ENCODE data around the gene NHLH1.

GRCh38 chr1:160330119-160330518 is 36.8 kb upstream of the NHLH1 start:
- TF ChIP-seq, protein P1, sequence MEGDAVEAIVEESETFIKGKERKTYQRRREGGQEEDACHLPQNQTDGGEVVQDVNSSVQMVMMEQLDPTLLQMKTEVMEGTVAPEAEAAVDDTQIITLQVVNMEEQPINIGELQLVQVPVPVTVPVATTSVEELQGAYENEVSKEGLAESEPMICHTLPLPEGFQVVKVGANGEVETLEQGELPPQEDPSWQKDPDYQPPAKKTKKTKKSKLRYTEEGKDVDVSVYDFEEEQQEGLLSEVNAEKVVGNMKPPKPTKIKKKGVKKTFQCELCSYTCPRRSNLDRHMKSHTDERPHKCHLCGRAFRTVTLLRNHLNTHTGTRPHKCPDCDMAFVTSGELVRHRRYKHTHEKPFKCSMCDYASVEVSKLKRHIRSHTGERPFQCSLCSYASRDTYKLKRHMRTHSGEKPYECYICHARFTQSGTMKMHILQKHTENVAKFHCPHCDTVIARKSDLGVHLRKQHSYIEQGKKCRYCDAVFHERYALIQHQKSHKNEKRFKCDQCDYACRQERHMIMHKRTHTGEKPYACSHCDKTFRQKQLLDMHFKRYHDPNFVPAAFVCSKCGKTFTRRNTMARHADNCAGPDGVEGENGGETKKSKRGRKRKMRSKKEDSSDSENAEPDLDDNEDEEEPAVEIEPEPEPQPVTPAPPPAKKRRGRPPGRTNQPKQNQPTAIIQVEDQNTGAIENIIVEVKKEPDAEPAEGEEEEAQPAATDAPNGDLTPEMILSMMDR (IDR thresholded peaks at IDR 0.05; ENCODE audit: insufficient read depth, low read length) = no peak
- no peak for TF ChIP-seq POLR2AphosphoS5 (IDR thresholded peaks at IDR 0.05; ENCODE audit: low read depth)
- TF ChIP-seq, protein P2, sequence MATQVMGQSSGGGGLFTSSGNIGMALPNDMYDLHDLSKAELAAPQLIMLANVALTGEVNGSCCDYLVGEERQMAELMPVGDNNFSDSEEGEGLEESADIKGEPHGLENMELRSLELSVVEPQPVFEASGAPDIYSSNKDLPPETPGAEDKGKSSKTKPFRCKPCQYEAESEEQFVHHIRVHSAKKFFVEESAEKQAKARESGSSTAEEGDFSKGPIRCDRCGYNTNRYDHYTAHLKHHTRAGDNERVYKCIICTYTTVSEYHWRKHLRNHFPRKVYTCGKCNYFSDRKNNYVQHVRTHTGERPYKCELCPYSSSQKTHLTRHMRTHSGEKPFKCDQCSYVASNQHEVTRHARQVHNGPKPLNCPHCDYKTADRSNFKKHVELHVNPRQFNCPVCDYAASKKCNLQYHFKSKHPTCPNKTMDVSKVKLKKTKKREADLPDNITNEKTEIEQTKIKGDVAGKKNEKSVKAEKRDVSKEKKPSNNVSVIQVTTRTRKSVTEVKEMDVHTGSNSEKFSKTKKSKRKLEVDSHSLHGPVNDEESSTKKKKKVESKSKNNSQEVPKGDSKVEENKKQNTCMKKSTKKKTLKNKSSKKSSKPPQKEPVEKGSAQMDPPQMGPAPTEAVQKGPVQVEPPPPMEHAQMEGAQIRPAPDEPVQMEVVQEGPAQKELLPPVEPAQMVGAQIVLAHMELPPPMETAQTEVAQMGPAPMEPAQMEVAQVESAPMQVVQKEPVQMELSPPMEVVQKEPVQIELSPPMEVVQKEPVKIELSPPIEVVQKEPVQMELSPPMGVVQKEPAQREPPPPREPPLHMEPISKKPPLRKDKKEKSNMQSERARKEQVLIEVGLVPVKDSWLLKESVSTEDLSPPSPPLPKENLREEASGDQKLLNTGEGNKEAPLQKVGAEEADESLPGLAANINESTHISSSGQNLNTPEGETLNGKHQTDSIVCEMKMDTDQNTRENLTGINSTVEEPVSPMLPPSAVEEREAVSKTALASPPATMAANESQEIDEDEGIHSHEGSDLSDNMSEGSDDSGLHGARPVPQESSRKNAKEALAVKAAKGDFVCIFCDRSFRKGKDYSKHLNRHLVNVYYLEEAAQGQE (IDR thresholded peaks at IDR 0.05; ENCODE audit: insufficient replicate concordance, low read depth) = no peak
- TF ChIP-seq GABPA (IDR thresholded peaks at IDR 0.05; ENCODE audit: low read depth) = no peak

All from HL-60 (cell line).